Measurements from ENCODE around the gene EBF4.
A peak's percentile ranks its signal among the peaks of the same experiment; 100 is the strongest.

The EBF4 gene

GRCh38 chr20:2692036-2692885 is at the start of gene EBF4:
EBF4 (plus strand) TSS chr20:2692780; CDS start chr20:2693646, 866 bp downstream.
- DNase-seq, result peak; percentile 19

- DNase-seq, result no peak
These were observed 48.9 kb upstream of the EBF4 start for GRCh38 chr20:2643708-2644107.

GRCh38 chr20:2651772-2652723 is 40.5 kb upstream of the EBF4 start, which contains the start of gene NOP56:
NOP56 (plus strand) TSS chr20:2652632; CDS start chr20:2652661, 29 bp downstream.
- peak; percentile 89 for DNase-seq

- peak; percentile 35 for DNase-seq
These were observed 39.6 kb upstream of the EBF4 start for GRCh38 chr20:2652724-2653555.

GRCh38 chr20:2653556-2654383 is 38.8 kb upstream of the EBF4 start:
- no peak for DNase-seq

- no peak for DNase-seq
These were observed 38.2 kb upstream of the EBF4 start for GRCh38 chr20:2654384-2654822.

GRCh38 chr20:2654831-2655230 is 37.7 kb upstream of the EBF4 start:
- DNase-seq, result no peak

GRCh38 chr20:2655331-2656116 is 37.1 kb upstream of the EBF4 start:
- DNase-seq, result no peak

GRCh38 chr20:2656471-2657117 is 36.0 kb upstream of the EBF4 start:
- DNase-seq, result no peak

- no peak for DNase-seq
These were observed 35.3 kb upstream of the EBF4 start for GRCh38 chr20:2657241-2657640.

GRCh38 chr20:2657674-2658073 is 34.9 kb upstream of the EBF4 start:
- no peak for DNase-seq

GRCh38 chr20:2658414-2659354 is 33.9 kb upstream of the EBF4 start:
- DNase-seq, result no peak

GRCh38 chr20:2659547-2659946 is 33.0 kb upstream of the EBF4 start:
- no peak for DNase-seq

GRCh38 chr20:2663364-2663886 is 29.2 kb upstream of the EBF4 start:
- no peak for DNase-seq

- DNase-seq, result peak; percentile 96
These were observed 28.5 kb upstream of the EBF4 start, which contains the start of gene IDH3B for GRCh38 chr20:2663887-2664719. IDH3B (minus strand) TSS chr20:2664216; CDS start chr20:2664188, 28 bp downstream.

- DNase-seq, result no peak
These were observed 20.6 kb upstream of the EBF4 start for GRCh38 chr20:2671977-2672376.

- no peak for DNase-seq
These were observed 20.1 kb upstream of the EBF4 start for GRCh38 chr20:2672446-2672845.

GRCh38 chr20:2673453-2673852 is 19.1 kb upstream of the EBF4 start:
- no peak for DNase-seq

Measured in NCI-H748 treated with DMSO at 0.1 percent for 48 hours (cell line).